Measurements from ENCODE around the gene ST6GALNAC5.

ST6GALNAC5 gene

GRCh38 chr1:76944942-76945341 is 77.7 kb downstream of the ST6GALNAC5 start:
- no peak for TF ChIP-seq CTCF (conservative IDR thresholded peaks at IDR 0.05; ENCODE audit: low read length)
- no peak overlapping the region for H3K4me3 ChIP-seq (ENCODE audit: low read length)
- DNase-seq (ENCODE audit: low read depth), result no peak

- no peak for DNase-seq (ENCODE audit: low read depth)
- no peak for TF ChIP-seq CTCF (conservative IDR thresholded peaks at IDR 0.05; ENCODE audit: low read length)
- no peak overlapping the region for H3K4me3 ChIP-seq (ENCODE audit: low read length)
Measured at GRCh38 chr1:76948846-76949245, 81.6 kb downstream of the ST6GALNAC5 start.

- no peak for TF ChIP-seq CTCF (conservative IDR thresholded peaks at IDR 0.05; ENCODE audit: low read length)
- peak; percentile 71 for DNase-seq (ENCODE audit: low read depth)
- H3K4me3 ChIP-seq (ENCODE audit: low read length), result no peak overlapping the region
Measured at GRCh38 chr1:76949503-76949902, 82.2 kb downstream of the ST6GALNAC5 start.

- TF ChIP-seq CTCF (conservative IDR thresholded peaks at IDR 0.05; ENCODE audit: low read length), result no peak
- DNase-seq (ENCODE audit: low read depth), result peak; percentile 49
- no peak overlapping the region for H3K4me3 ChIP-seq (ENCODE audit: low read length)
Measured at GRCh38 chr1:76950306-76950705, 83.0 kb downstream of the ST6GALNAC5 start.

- TF ChIP-seq CTCF (conservative IDR thresholded peaks at IDR 0.05; ENCODE audit: low read length), result no peak
- no peak overlapping the region for H3K4me3 ChIP-seq (ENCODE audit: low read length)
- DNase-seq (ENCODE audit: low read depth), result peak; percentile 88
Measured at GRCh38 chr1:76951153-76951552, 83.9 kb downstream of the ST6GALNAC5 start.

GRCh38 chr1:76955652-76956051 is 88.4 kb downstream of the ST6GALNAC5 start:
- no peak for TF ChIP-seq CTCF (conservative IDR thresholded peaks at IDR 0.05; ENCODE audit: low read length)
- no peak overlapping the region for H3K4me3 ChIP-seq (ENCODE audit: low read length)
- peak; percentile 71 for DNase-seq (ENCODE audit: low read depth)

- no peak for TF ChIP-seq CTCF (conservative IDR thresholded peaks at IDR 0.05; ENCODE audit: low read length)
- no peak overlapping the region for H3K4me3 ChIP-seq (ENCODE audit: low read length)
- no peak for DNase-seq (ENCODE audit: low read depth)
Measured at GRCh38 chr1:76957961-76958360, 90.7 kb downstream of the ST6GALNAC5 start.
